GM23338 (cell line): ENCODE data around the gene STAMBPL1. TPM values are rescaled to one million over a fixed set of nuclear protein-coding genes. Genes with fewer than 3 reads are reported as not detected.

Experiments
- ATAC-seq: fragments of 200-7000 bp; cut with Tn5 transposase; 3 replicates; pipeline ENCODE4 v1.9.1; 2020
- DNase-seq: peaks from one replicate; pipeline ENCODE4 v3.0.0-alpha.2; 2015; ENCODE audit warnings: low spot score
- H2AFZ ChIP-seq: fragments of 200-600 bp; sonication (generic); 2 replicates; pipeline ENCODE4 v1.8.0; 2016; ENCODE audit warnings: antibody characterized with exemption, mild to moderate bottlenecking, moderate library complexity
- H3F3A ChIP-seq: fragments of 200-600 bp; sonication (generic); replicated peaks from 2 replicates; pipeline ENCODE4 v1.8.0; 2017; ENCODE audit warnings: antibody characterized with exemption, mixed run types, low read depth
- H3K27ac ChIP-seq: fragments of 200-600 bp; sonication (generic); 2 replicates; pipeline ENCODE4 v1.6.1; 2016; ENCODE audit warnings: low read depth
- H3K27me3 ChIP-seq: fragments of 200-600 bp; sonication (generic); 2 replicates; pipeline ENCODE4 v1.8.0; 2016; ENCODE audit warnings: mild to moderate bottlenecking, mixed run types, moderate library complexity; ENCODE audit not compliant: insufficient read depth
- H3K36me3 ChIP-seq: fragments of 200-600 bp; sonication (generic); 2 replicates; pipeline ENCODE4 v1.8.0; 2016; ENCODE audit warnings: mild to moderate bottlenecking; ENCODE audit not compliant: insufficient read depth
- H3K4me1 ChIP-seq: fragments of 200-600 bp; sonication (generic); 2 replicates; pipeline ENCODE4 v1.8.0; 2016; ENCODE audit warnings: mild to moderate bottlenecking, moderate library complexity; ENCODE audit not compliant: insufficient read depth
- H3K4me2 ChIP-seq: fragments of 200-600 bp; sonication (generic); 2 replicates; pipeline ENCODE4 v1.7.1; 2017; ENCODE audit warnings: mixed run types
- H3K4me3 ChIP-seq: fragments of 200-600 bp; sonication (generic); 2 replicates; pipeline ENCODE4 v1.6.1; 2016; ENCODE audit warnings: mixed run types
- H3K79me2 ChIP-seq: fragments of 200-600 bp; sonication (generic); replicated peaks from 2 replicates; pipeline ENCODE4 v1.8.0; 2017; ENCODE audit warnings: mild to moderate bottlenecking; ENCODE audit not compliant: insufficient read depth
- H3K9me2 ChIP-seq: fragments of 200-600 bp; sonication (generic); 2 replicates; pipeline ENCODE4 v1.8.0; 2017; ENCODE audit not compliant: insufficient read depth
- H4K20me1 ChIP-seq: fragments of 200-600 bp; sonication (generic); replicated peaks from 2 replicates; pipeline ENCODE4 v1.8.0; 2017; ENCODE audit warnings: mild to moderate bottlenecking; ENCODE audit not compliant: insufficient read depth
- H3K27ac Mint-ChIP-seq: 2 replicates; pipeline ENCODE4 v1.8.0; 2020; ENCODE audit warnings: inconsistent platforms, mild to moderate bottlenecking, moderate library complexity, mixed read lengths
- H3K27me3 Mint-ChIP-seq: 3 replicates; pipeline ENCODE4 v1.8.0; 2022; ENCODE audit warnings: low read depth, mild to moderate bottlenecking, moderate library complexity, mixed read lengths, inconsistent platforms; ENCODE audit not compliant: insufficient read depth, poor library complexity
- H3K36me3 Mint-ChIP-seq: 3 replicates; pipeline ENCODE4 v1.8.0; 2021; ENCODE audit warnings: low read depth, mild to moderate bottlenecking, inconsistent platforms, moderate library complexity, mixed read lengths
- H3K4me1 Mint-ChIP-seq: 3 replicates; pipeline ENCODE4 v1.8.0; 2020; ENCODE audit warnings: mild to moderate bottlenecking, inconsistent platforms, mixed read lengths
- H3K4me3 Mint-ChIP-seq: 3 replicates; pipeline ENCODE4 v1.8.0; 2021; ENCODE audit warnings: moderate library complexity, mild to moderate bottlenecking, inconsistent platforms, mixed read lengths
- H3K9me3 Mint-ChIP-seq: 3 replicates; pipeline ENCODE4 v1.8.0; 2020; ENCODE audit warnings: moderate library complexity, mild to moderate bottlenecking, inconsistent platforms, mixed read lengths
- CREB1 ChIP-seq: fragments of 250-450 bp; sonication (Bioruptor Pico); IDR thresholded peaks from 2 replicates; pipeline ENCODE4 v1.5.0; 2020; ENCODE audit warnings: low read depth, mild to moderate bottlenecking, moderate library complexity
- EZH2phosphoT487 ChIP-seq: fragments of 200-600 bp; sonication (generic); IDR thresholded peaks from one replicate; pipeline ENCODE4 v1.8.1; 2018; ENCODE audit warnings: antibody characterized with exemption; ENCODE audit not compliant: unreplicated experiment
- JUNB ChIP-seq: IDR thresholded peaks from one replicate; pipeline ENCODE4 v1.6.1; 2016; ENCODE audit warnings: antibody characterized with exemption; ENCODE audit not compliant: unreplicated experiment
- NANOG ChIP-seq: IDR thresholded peaks from 2 replicates; pipeline ENCODE4 v1.6.1; 2016; ENCODE audit warnings: antibody characterized with exemption, borderline replicate concordance
- POLR2AphosphoS5 ChIP-seq: IDR thresholded peaks from 2 replicates; pipeline ENCODE4 v1.6.1; 2016; ENCODE audit warnings: antibody characterized with exemption, low read depth
- STAT1 ChIP-seq: IDR thresholded peaks from one replicate; pipeline ENCODE4 v1.6.1; 2016; ENCODE audit warnings: antibody characterized with exemption; ENCODE audit not compliant: unreplicated experiment
- ZNF114 ChIP-seq: fragments of 250-450 bp; sonication (Bioruptor Pico); IDR thresholded peaks from 2 replicates; pipeline ENCODE4 v1.5.0; 2020; ENCODE audit warnings: mild to moderate bottlenecking, moderate library complexity
- ZNF331 ChIP-seq: fragments of 250-450 bp; sonication (Bioruptor Pico); IDR thresholded peaks from 2 replicates; pipeline ENCODE4 v1.5.0; 2020; ENCODE audit warnings: low read depth, mild to moderate bottlenecking, moderate library complexity
- polyA plus RNA-seq: library from polyadenylated mRNA; unstranded; fragments of >200 nt; fragmentation: Nextera tagmentation; extraction: Ambion mirVana; gene quantifications from 2 replicates; pipeline ENCODE4 v1.2.1, GENCODE V29; 2016
- total RNA-seq: library from RNA; depleted of rRNA; stranded (reverse); fragments of >200 nt; shearing (Covaris generic); gene quantifications from 2 replicates; pipeline ENCODE4 v1.2.3, GENCODE V29; 2014
- TF ChIP-seq, protein P1 (sequence below): IDR thresholded peaks from one replicate; pipeline ENCODE4 v1.6.1; 2018; ENCODE audit warnings: antibody characterized with exemption; ENCODE audit not compliant: unreplicated experiment
- TF ChIP-seq, protein P2 (sequence below): IDR thresholded peaks from 2 replicates; pipeline ENCODE4 v1.6.1; 2016; ENCODE audit warnings: antibody characterized with exemption
- TF ChIP-seq, protein P3 (sequence below): fragments of 250-450 bp; sonication (Bioruptor Pico); IDR thresholded peaks from 2 replicates; pipeline ENCODE4 v1.5.0; 2020; ENCODE audit warnings: mild to moderate bottlenecking, moderate library complexity

The STAMBPL1 gene
- total and polyA plus RNA-seq, 2 experiments from 2014 or later: 2.5 to 11.5 TPM

DNA sequence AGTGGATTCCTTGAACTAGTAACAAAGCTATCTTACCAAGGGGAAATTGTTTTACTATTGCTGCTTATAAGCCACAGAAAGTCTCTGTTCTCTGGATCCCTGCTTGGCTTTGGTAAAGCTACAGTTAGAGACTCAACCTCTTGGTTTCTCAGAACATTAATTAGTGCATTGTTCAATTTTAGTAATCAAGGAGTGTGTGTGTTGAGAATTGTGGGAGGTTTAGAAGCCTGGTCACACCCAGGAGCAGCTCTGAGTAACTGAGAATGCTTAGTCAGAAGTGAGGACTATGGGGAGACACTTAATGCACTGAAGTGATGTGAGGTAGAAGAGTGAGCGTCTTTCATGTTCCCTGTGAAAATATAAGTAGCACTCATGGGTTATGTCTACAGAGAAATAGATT is 80.8 kb downstream of the STAMBPL1 start (continued):
- TF ChIP-seq, protein P1, sequence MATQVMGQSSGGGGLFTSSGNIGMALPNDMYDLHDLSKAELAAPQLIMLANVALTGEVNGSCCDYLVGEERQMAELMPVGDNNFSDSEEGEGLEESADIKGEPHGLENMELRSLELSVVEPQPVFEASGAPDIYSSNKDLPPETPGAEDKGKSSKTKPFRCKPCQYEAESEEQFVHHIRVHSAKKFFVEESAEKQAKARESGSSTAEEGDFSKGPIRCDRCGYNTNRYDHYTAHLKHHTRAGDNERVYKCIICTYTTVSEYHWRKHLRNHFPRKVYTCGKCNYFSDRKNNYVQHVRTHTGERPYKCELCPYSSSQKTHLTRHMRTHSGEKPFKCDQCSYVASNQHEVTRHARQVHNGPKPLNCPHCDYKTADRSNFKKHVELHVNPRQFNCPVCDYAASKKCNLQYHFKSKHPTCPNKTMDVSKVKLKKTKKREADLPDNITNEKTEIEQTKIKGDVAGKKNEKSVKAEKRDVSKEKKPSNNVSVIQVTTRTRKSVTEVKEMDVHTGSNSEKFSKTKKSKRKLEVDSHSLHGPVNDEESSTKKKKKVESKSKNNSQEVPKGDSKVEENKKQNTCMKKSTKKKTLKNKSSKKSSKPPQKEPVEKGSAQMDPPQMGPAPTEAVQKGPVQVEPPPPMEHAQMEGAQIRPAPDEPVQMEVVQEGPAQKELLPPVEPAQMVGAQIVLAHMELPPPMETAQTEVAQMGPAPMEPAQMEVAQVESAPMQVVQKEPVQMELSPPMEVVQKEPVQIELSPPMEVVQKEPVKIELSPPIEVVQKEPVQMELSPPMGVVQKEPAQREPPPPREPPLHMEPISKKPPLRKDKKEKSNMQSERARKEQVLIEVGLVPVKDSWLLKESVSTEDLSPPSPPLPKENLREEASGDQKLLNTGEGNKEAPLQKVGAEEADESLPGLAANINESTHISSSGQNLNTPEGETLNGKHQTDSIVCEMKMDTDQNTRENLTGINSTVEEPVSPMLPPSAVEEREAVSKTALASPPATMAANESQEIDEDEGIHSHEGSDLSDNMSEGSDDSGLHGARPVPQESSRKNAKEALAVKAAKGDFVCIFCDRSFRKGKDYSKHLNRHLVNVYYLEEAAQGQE: no peak
- TF ChIP-seq ZNF331 (CRISPR knock-in tag) (no peak), NANOG (no peak)

DNA sequence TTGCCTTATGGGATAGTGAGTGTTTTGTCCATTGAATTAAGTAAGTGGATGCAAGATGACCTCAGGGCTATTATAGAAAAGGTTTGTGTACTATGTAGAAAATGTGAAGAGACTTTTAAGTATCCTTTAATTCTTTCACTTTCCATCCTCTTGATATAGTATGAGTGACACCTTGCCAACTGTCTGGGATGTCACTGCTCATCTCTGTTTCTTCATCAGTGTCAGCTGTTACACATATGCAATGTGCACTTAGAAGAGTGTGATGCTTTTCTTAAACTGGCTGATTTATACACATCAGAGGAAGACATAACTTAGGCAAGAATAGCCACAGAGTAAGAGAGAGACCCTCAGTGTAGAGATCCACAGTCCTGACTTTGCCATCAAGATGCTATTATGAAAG is 81.2 kb downstream of the STAMBPL1 start:
- Histone ChIP-seq H3K79me2 (no peaks in the 10 kb centered on the region), H3K4me3 (no peak overlapping the region), H3K27me3 (no peaks in the 10 kb centered on the region), H3K4me2 (no peak overlapping the region), H4K20me1 (no peaks in the 10 kb centered on the region), H2AFZ (no peak overlapping the region), H3F3A (no peaks in the 10 kb centered on the region), H3K9me2 (no peaks in the 10 kb centered on the region), H3K27ac (no peak overlapping the region), H3K36me3 (no peaks in the 10 kb centered on the region), H3K4me1 (no peaks in the 10 kb centered on the region)
- Mint-ChIP-seq H3K4me1 (peaks cover 4% of the 10 kb centered on the region; the same call in 2 of the 3 replicates), H3K4me3 (no peak overlapping the region), H3K27ac (no peak overlapping the region), H3K36me3 (no peaks in the 10 kb centered on the region), H3K9me3 (no peaks in the 10 kb centered on the region), H3K27me3 (no peaks in the 10 kb centered on the region)
- DNase-seq: no peak
- no peak for ATAC-seq
- TF ChIP-seq ZNF331 (CRISPR knock-in tag): no peak
- TF ChIP-seq, protein P2, sequence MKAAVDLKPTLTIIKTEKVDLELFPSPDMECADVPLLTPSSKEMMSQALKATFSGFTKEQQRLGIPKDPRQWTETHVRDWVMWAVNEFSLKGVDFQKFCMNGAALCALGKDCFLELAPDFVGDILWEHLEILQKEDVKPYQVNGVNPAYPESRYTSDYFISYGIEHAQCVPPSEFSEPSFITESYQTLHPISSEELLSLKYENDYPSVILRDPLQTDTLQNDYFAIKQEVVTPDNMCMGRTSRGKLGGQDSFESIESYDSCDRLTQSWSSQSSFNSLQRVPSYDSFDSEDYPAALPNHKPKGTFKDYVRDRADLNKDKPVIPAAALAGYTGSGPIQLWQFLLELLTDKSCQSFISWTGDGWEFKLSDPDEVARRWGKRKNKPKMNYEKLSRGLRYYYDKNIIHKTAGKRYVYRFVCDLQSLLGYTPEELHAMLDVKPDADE: no peak
- TF ChIP-seq, protein P1: no peak
- no peak for TF ChIP-seq NANOG
- TF ChIP-seq CREB1: no peak
- TF ChIP-seq, protein P3, sequence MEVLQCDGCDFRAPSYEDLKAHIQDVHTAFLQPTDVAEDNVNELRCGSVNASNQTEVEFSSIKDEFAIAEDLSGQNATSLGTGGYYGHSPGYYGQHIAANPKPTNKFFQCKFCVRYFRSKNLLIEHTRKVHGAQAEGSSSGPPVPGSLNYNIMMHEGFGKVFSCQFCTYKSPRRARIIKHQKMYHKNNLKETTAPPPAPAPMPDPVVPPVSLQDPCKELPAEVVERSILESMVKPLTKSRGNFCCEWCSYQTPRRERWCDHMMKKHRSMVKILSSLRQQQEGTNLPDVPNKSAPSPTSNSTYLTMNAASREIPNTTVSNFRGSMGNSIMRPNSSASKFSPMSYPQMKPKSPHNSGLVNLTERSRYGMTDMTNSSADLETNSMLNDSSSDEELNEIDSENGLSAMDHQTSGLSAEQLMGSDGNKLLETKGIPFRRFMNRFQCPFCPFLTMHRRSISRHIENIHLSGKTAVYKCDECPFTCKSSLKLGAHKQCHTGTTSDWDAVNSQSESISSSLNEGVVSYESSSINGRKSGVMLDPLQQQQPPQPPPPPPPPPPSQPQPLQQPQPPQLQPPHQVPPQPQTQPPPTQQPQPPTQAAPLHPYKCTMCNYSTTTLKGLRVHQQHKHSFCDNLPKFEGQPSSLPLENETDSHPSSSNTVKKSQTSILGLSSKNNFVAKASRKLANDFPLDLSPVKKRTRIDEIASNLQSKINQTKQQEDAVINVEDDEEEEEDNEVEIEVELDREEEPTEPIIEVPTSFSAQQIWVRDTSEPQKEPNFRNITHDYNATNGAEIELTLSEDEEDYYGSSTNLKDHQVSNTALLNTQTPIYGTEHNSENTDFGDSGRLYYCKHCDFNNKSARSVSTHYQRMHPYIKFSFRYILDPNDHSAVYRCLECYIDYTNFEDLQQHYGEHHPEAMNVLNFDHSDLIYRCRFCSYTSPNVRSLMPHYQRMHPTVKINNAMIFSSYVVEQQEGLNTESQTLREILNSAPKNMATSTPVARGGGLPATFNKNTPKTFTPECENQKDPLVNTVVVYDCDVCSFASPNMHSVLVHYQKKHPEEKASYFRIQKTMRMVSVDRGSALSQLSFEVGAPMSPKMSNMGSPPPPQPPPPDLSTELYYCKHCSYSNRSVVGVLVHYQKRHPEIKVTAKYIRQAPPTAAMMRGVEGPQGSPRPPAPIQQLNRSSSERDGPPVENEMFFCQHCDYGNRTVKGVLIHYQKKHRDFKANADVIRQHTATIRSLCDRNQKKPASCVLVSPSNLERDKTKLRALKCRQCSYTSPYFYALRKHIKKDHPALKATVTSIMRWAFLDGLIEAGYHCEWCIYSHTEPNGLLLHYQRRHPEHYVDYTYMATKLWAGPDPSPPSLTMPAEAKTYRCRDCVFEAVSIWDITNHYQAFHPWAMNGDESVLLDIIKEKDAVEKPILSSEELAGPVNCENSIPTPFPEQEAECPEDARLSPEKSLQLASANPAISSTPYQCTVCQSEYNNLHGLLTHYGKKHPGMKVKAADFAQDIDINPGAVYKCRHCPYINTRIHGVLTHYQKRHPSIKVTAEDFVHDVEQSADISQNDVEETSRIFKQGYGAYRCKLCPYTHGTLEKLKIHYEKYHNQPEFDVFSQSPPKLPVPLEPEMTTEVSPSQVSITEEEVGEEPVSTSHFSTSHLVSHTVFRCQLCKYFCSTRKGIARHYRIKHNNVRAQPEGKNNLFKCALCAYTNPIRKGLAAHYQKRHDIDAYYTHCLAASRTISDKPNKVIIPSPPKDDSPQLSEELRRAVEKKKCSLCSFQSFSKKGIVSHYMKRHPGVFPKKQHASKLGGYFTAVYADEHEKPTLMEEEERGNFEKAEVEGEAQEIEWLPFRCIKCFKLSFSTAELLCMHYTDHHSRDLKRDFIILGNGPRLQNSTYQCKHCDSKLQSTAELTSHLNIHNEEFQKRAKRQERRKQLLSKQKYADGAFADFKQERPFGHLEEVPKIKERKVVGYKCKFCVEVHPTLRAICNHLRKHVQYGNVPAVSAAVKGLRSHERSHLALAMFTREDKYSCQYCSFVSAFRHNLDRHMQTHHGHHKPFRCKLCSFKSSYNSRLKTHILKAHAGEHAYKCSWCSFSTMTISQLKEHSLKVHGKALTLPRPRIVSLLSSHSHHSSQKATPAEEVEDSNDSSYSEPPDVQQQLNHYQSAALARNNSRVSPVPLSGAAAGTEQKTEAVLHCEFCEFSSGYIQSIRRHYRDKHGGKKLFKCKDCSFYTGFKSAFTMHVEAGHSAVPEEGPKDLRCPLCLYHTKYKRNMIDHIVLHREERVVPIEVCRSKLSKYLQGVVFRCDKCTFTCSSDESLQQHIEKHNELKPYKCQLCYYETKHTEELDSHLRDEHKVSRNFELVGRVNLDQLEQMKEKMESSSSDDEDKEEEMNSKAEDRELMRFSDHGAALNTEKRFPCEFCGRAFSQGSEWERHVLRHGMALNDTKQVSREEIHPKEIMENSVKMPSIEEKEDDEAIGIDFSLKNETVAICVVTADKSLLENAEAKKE: no peak
- TF ChIP-seq EZH2phosphoT487: no peak
- TF ChIP-seq ZNF114 (CRISPR knock-in tag): no peak
- no peak for TF ChIP-seq STAT1
- no peak for TF ChIP-seq JUNB
- no peak for TF ChIP-seq POLR2AphosphoS5
